HFF-Myc (cell line): ENCODE results near the gene CD200R1.

ENCODE experiments used
- DNase-seq: peaks from one replicate; pipeline ENCODE4 v3.0.0-alpha.2; 2011; ENCODE audit warnings: low read depth; ENCODE audit errors: extremely low read depth
- H3K4me3 ChIP-seq: replicated peaks from 2 replicates; pipeline ENCODE4 v1.5.1; 2011; ENCODE audit warnings: low read depth, mild to moderate bottlenecking, control low read depth, low read length
- CTCF ChIP-seq: IDR thresholded peaks from 2 replicates; pipeline ENCODE4 v1.5.1; 2012; ENCODE audit warnings: mild to moderate bottlenecking, low read depth, low read length, control low read depth; ENCODE audit errors: missing control alignments

The CD200R1 gene

GRCh38 chr3:112976953-112977352, 2.0 kb upstream of the CD200R1 start:
- no peak for DNase-seq
- H3K4me3 ChIP-seq: no peak overlapping the region
- no peak for TF ChIP-seq CTCF

- DNase-seq: no peak
- no peak overlapping the region for H3K4me3 ChIP-seq
- TF ChIP-seq CTCF: no peak
Measured at GRCh38 chr3:112976001-112976400, 1.1 kb upstream of the CD200R1 start.

GRCh38 chr3:112974178-112974517, 755 bp downstream of the CD200R1 start:
- TF ChIP-seq CTCF: no peak
- H3K4me3 ChIP-seq: no peak overlapping the region
- DNase-seq: no peak

- TF ChIP-seq CTCF: no peak
- DNase-seq: no peak
- no peak overlapping the region for H3K4me3 ChIP-seq
Measured at GRCh38 chr3:112973325-112974177, 1.4 kb downstream of the CD200R1 start.

GRCh38 chr3:112972158-112972557, 2.7 kb downstream of the CD200R1 start:
- DNase-seq: no peak
- H3K4me3 ChIP-seq: no peak overlapping the region
- no peak for TF ChIP-seq CTCF

GRCh38 chr3:112967828-112968227, 7.1 kb downstream of the CD200R1 start:
- TF ChIP-seq CTCF: no peak
- DNase-seq: no peak
- H3K4me3 ChIP-seq: no peak overlapping the region

- H3K4me3 ChIP-seq: no peak overlapping the region
- DNase-seq: no peak
- no peak for TF ChIP-seq CTCF
Measured at GRCh38 chr3:112967425-112967824, 7.5 kb downstream of the CD200R1 start.
